Coronary artery (tissue), 2 donors: ENCODE data around the gene PRAMEF13.
"Not testable (repeated sequence)": the region's sequence is repeated elsewhere in the genome, so short reads cannot be mapped to it uniquely, and the experiment has no call there.

Source experiments
- DNase-seq: peaks from one replicate; pipeline ENCODE4 v3.0.0-alpha.2; 2017; ENCODE audit warnings: low spot score
- H3K27ac ChIP-seq, 2 donors: fragments of 200-600 bp; sonication (generic); one replicate each; pipeline ENCODE4 v1.5.1; 2016 to 2019
- H3K4me3 ChIP-seq: fragments of 200-600 bp; sonication (generic); 2 replicates; pipeline ENCODE4 v1.5.1; 2016; ENCODE audit warnings: mild to moderate bottlenecking, moderate library complexity
- CTCF ChIP-seq: fragments of 200-600 bp; sonication (generic); IDR thresholded peaks from one replicate; pipeline ENCODE4 v1.5.1; 2019; ENCODE audit warnings: antibody characterized with exemption

The PRAMEF13 gene

GRCh38 chr1:13201309-13201708 lies at the start of gene PRAMEF13:
Gene PRAMEF13, minus strand, starts transcription at chr1:13201409. Its CDS starts 1,820 bp downstream, at chr1:13199589.
- not testable (repeated sequence) for H3K27ac ChIP-seq, DNase-seq, H3K4me3 ChIP-seq

GRCh38 chr1:13247122-13247521 lies 45.9 kb upstream of the PRAMEF13 start:
- not testable (repeated sequence) for H3K4me3 ChIP-seq, DNase-seq, H3K27ac ChIP-seq

- H3K4me3 ChIP-seq, H3K27ac ChIP-seq, DNase-seq: not testable (repeated sequence)
Observed at GRCh38 chr1:13246554-13246871, 45.3 kb upstream of the PRAMEF13 start.

GRCh38 chr1:13245841-13246553 lies 44.8 kb upstream of the PRAMEF13 start:
- not testable (repeated sequence) for H3K27ac ChIP-seq, DNase-seq, H3K4me3 ChIP-seq

- not testable (repeated sequence) for H3K4me3 ChIP-seq, DNase-seq, H3K27ac ChIP-seq
Observed at GRCh38 chr1:13243536-13244263, 42.5 kb upstream of the PRAMEF13 start.

GRCh38 chr1:13239633-13240032 lies 38.4 kb upstream of the PRAMEF13 start:
- H3K4me3 ChIP-seq, DNase-seq, H3K27ac ChIP-seq: not testable (repeated sequence)

- not testable (repeated sequence) for DNase-seq, H3K27ac ChIP-seq, H3K4me3 ChIP-seq
Observed at GRCh38 chr1:13237572-13237971, 36.4 kb upstream of the PRAMEF13 start.

- DNase-seq, H3K27ac ChIP-seq, H3K4me3 ChIP-seq: not testable (repeated sequence)
Observed at GRCh38 chr1:13234057-13234456, 32.8 kb upstream of the PRAMEF13 start.

GRCh38 chr1:13232056-13232455 lies 30.8 kb upstream of the PRAMEF13 start:
- not testable (repeated sequence) for H3K27ac ChIP-seq, DNase-seq

GRCh38 chr1:13231061-13231750 lies 30.0 kb upstream of the PRAMEF13 start:
- not testable (repeated sequence) for H3K4me3 ChIP-seq, DNase-seq, H3K27ac ChIP-seq

More at GRCh38 chr1:13232056-13232455, 30.8 kb upstream of the PRAMEF13 start:
- H3K4me3 ChIP-seq, result not testable (repeated sequence)

- H3K4me3 ChIP-seq, DNase-seq, H3K27ac ChIP-seq: not testable (repeated sequence)
Observed at GRCh38 chr1:13230601-13231000, 29.4 kb upstream of the PRAMEF13 start.

GRCh38 chr1:13230096-13230495 lies 28.9 kb upstream of the PRAMEF13 start:
- H3K4me3 ChIP-seq, DNase-seq, H3K27ac ChIP-seq: not testable (repeated sequence)

- DNase-seq, result no peak
- no peak for TF ChIP-seq CTCF
- no peak overlapping the region for H3K27ac ChIP-seq
- H3K4me3 ChIP-seq, result no peak overlapping the region
Observed at GRCh38 chr1:13228343-13228781, 27.2 kb upstream of the PRAMEF13 start.

- not testable (repeated sequence) for DNase-seq, H3K27ac ChIP-seq, H3K4me3 ChIP-seq
Observed at GRCh38 chr1:13227271-13228055, 26.3 kb upstream of the PRAMEF13 start.

GRCh38 chr1:13225675-13226204 lies 24.5 kb upstream of the PRAMEF13 start, which contains the start of gene PRAMEF18:
Gene PRAMEF18, minus strand, starts transcription at chr1:13226154. Its CDS starts 48 bp downstream, at chr1:13226106.
- H3K27ac ChIP-seq, DNase-seq, H3K4me3 ChIP-seq: not testable (repeated sequence)
